GDM1 (cell line): ENCODE measurements around the gene LSAMP.
"Not testable (repeated sequence)": the region's sequence is repeated elsewhere in the genome, so short reads cannot be mapped to it uniquely, and the experiment has no call there.

ENCODE experiments used
- DNase-seq: peaks from one replicate; lab custom pipeline; 2025; lab: John Stamatoyannopoulos, UW

Gene LSAMP

GRCh38 chr3:116103868-116104530, 341.3 kb downstream of the LSAMP start:
- no peak for DNase-seq

- DNase-seq: no peak
Observed at GRCh38 chr3:116102037-116102436, 343.2 kb downstream of the LSAMP start.

- DNase-seq: no peak
Observed at GRCh38 chr3:116097226-116097625, 348.1 kb downstream of the LSAMP start.

GRCh38 chr3:116096631-116097030, 348.7 kb downstream of the LSAMP start:
- no peak for DNase-seq

- no peak for DNase-seq
Observed at GRCh38 chr3:116093374-116093773, 351.9 kb downstream of the LSAMP start.

GRCh38 chr3:116087426-116087825, 357.9 kb downstream of the LSAMP start:
- no peak for DNase-seq

GRCh38 chr3:116084999-116085791, 360.1 kb downstream of the LSAMP start:
- DNase-seq: no peak

GRCh38 chr3:116083683-116084082, 361.6 kb downstream of the LSAMP start:
- DNase-seq: no peak

GRCh38 chr3:116078561-116078960, 366.7 kb downstream of the LSAMP start:
- no peak for DNase-seq

- no peak for DNase-seq
Observed at GRCh38 chr3:116077557-116077956, 367.7 kb downstream of the LSAMP start.

- no peak for DNase-seq
Observed at GRCh38 chr3:116077059-116077458, 368.2 kb downstream of the LSAMP start.

- not testable (repeated sequence) for DNase-seq
Observed at GRCh38 chr3:116070516-116071278, 374.6 kb downstream of the LSAMP start.

GRCh38 chr3:116070061-116070460, 375.2 kb downstream of the LSAMP start:
- DNase-seq: no peak

- no peak for DNase-seq
Observed at GRCh38 chr3:116069024-116069423, 376.3 kb downstream of the LSAMP start.

- no peak for DNase-seq
Observed at GRCh38 chr3:116067326-116067725, 378.0 kb downstream of the LSAMP start.

- no peak for DNase-seq
Observed at GRCh38 chr3:116065501-116065900, 379.8 kb downstream of the LSAMP start.

- DNase-seq: no peak
Observed at GRCh38 chr3:116064646-116065045, 380.6 kb downstream of the LSAMP start.

GRCh38 chr3:116059421-116060096, 385.7 kb downstream of the LSAMP start:
- DNase-seq: no peak

- no peak for DNase-seq
Observed at GRCh38 chr3:116058844-116059243, 386.4 kb downstream of the LSAMP start.

GRCh38 chr3:116057400-116058006, 387.8 kb downstream of the LSAMP start:
- no peak for DNase-seq

- no peak for DNase-seq
Observed at GRCh38 chr3:116056280-116056679, 389.0 kb downstream of the LSAMP start.

GRCh38 chr3:116053017-116053416, 392.3 kb downstream of the LSAMP start:
- no peak for DNase-seq
